Coronary artery (tissue), 2 donors: Measurements from ENCODE around the gene PPP4R3A.
"Not testable (repeated sequence)": the region's sequence is repeated elsewhere in the genome, so short reads cannot be mapped to it uniquely, and the experiment has no call there.

Source experiments
- DNase-seq: peaks from one replicate; pipeline ENCODE4 v3.0.0-alpha.2; 2017; ENCODE audit warnings: low spot score
- H3K27ac ChIP-seq, 2 donors: fragments of 200-600 bp; sonication (generic); one replicate each; pipeline ENCODE4 v1.5.1; 2016 to 2019
- H3K4me3 ChIP-seq: fragments of 200-600 bp; sonication (generic); 2 replicates; pipeline ENCODE4 v1.5.1; 2016; ENCODE audit warnings: mild to moderate bottlenecking, moderate library complexity
- TF ChIP-seq, protein P1 (sequence below): fragments of 200-600 bp; sonication (generic); IDR thresholded peaks from one replicate; pipeline ENCODE4 v1.5.1; 2019; ENCODE audit warnings: antibody characterized with exemption

The PPP4R3A gene

DNA sequence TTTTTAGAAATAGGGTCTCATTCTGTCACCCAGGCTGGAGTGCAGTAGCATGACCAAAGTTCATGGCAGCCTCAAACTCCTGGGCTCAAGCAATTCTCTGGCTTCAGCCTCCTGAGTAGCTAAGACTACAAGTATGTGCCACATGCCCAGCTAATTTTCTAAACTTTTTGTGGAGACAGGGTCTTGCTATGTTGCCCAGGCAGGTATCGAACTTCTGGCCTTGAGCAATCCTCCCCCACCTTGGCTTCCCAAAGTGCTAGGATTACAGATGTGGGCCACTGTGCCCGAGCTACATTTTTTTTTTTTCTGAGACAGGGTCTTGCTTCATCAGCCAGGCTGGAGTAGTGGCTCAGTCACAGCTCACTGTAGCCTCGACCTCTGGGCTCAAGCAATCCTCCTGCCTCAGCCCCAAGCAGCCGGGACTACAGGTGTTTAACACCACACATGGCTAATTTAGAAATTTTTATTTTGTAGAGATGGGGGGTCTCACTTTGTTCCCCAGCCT lies 7.1 kb downstream of the PPP4R3A start:
- H3K4me3 ChIP-seq = no peak overlapping the region
- no peak overlapping the region for H3K27ac ChIP-seq
- TF ChIP-seq, protein P1, sequence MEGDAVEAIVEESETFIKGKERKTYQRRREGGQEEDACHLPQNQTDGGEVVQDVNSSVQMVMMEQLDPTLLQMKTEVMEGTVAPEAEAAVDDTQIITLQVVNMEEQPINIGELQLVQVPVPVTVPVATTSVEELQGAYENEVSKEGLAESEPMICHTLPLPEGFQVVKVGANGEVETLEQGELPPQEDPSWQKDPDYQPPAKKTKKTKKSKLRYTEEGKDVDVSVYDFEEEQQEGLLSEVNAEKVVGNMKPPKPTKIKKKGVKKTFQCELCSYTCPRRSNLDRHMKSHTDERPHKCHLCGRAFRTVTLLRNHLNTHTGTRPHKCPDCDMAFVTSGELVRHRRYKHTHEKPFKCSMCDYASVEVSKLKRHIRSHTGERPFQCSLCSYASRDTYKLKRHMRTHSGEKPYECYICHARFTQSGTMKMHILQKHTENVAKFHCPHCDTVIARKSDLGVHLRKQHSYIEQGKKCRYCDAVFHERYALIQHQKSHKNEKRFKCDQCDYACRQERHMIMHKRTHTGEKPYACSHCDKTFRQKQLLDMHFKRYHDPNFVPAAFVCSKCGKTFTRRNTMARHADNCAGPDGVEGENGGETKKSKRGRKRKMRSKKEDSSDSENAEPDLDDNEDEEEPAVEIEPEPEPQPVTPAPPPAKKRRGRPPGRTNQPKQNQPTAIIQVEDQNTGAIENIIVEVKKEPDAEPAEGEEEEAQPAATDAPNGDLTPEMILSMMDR = no peak
- no peak for DNase-seq

DNA sequence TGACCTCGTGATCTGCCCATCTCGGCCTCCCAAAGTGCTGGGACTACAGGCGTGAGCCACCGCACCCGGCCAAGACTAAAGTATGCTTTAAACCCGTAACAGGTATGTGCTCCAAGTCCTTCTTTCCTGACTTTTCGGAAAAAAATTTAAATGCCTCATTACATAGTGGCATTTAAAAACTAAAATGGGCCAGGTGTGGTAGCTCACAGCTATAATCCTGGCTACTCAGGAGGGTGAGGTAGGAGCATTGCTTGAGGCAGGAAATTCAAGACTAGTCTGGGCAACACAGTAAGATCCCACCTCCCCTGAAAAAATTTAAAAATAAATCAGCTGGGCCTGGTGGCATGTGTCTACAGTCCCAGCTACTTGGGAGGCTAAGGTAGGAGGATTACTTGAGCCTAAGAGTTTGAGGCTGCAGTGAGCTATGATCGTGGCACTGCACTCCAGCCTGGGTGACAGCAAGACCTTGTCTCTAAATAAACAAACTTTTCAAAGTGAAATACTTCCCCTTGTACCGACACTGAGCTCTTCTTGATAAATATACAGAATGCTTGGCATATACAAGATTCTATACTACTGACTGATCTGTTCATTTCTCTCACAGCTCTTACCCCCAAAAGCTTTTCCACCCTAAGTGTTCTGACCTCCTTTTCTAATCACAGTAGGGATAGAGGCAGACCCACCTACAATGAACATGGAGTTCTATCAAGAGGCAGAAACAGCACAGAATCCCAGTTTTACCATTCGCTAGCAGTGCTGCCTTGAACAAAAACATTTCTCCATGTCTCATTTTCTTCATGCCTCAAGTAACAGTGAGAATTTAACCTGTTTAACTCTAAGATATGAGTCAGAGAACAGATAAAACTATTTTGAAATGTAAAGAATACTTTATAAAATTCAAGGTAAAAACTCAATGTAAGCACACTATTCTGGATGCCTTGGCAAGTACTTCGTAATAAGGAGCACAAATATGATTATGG lies 7.9 kb downstream of the PPP4R3A start:
- TF ChIP-seq, protein P1 = no peak

DNA sequence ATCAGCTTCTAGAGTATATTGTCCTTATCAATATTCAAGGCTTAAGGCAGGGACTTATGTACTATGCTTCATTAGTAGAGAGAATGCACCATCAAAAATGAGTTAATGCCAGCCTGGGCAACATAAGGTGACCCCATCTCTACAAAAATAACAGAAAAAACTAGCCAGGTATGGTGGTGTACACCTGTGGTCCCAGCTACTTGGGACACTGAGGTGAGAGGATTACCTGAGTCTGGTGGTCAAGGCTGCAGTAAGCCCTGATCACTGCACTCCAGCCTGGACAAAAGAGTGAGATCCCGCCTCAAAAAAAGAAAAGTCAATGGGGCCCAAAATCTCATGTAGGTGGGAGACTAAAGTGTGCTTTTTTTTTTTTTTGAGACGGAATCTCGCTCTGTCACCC lies 8.8 kb downstream of the PPP4R3A start:
- Histone ChIP-seq H3K4me3 (no peak overlapping the region), H3K27ac (no peak overlapping the region)
- TF ChIP-seq, protein P1 = no peak
- DNase-seq = no peak

More for the DNA sequence above, 7.9 kb downstream of the PPP4R3A start:
- no peak for DNase-seq
- H3K4me3 ChIP-seq = no peak overlapping the region
- H3K27ac ChIP-seq = no peak overlapping the region

DNA sequence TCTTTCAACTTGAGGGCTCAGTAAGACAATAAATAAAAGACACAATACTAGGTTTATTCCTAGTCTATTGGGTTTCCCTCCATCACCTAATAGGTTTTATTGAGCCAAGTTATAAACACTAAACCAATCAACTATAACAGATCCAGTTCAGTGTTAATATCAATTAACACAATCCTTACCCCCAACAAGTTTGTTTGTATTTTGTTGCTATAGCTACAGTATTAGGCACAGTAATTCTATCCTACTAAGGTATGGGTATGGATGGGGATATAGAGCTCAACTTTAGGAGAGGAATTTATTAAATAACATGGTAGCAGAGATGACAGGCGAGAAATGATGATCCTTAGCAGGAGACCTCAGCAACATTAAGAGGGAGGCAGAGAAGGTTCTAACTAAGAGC lies 13.3 kb downstream of the PPP4R3A start:
- TF ChIP-seq, protein P1 = no peak
- Histone ChIP-seq H3K27ac (peak overlapping the region in 1 of 2 donors; percentile 5), H3K4me3 (peak overlapping the region; percentile 6)
- DNase-seq = no peak

DNA sequence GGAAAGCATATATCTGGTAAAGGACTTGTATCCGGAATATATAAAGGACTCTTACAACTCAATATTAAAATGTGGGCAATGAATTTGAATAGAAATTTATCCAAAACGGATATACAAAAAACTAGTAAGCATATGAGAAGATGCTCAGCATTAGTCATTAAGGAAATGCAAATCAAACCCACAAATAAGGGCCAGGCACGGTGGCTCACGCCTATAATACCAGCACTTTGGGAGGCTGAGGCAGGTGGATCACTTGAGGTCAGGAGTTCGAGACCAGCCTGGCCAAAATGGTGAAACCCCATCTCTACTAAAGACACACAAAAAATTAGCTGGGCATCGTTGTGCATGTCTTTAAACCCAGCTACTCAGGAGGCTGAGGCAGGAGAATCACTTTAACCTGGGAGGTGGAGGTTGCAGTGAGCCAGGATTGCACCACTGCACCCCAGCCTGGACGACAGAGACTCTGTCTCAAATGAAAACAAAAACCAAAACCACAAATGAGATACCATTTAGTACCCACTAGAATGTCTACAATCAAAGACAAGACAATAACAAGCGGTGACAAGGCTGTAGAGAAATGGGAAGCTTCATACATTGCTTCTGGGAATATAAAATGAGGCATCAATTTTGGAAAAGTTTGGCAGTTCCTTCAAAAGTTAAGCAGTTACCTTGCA lies 15.6 kb downstream of the PPP4R3A start:
- not testable (repeated sequence) for H3K4me3 ChIP-seq, H3K27ac ChIP-seq

DNA sequence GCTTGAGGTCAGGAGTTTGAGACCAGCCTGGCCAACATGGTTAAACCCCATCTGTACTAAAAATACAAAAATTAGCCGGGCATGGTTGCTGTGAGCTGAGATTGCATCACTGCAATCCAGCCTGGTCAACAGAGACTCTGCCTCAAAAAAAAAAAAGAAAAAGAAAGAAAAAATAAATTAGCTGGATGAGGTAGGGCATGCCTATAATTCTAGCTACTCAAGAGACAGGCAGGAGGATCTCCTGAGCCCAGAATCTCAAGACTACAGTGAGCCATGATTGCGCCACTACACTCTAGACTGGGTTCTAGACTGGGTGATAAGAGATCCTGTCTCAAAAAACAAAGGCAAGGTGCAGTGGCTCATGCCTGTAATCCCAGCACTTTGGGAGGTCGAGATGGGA lies 16.9 kb downstream of the PPP4R3A start:
- DNase-seq = no peak
- TF ChIP-seq, protein P1 = no peak
- no peak overlapping the region for H3K4me3 ChIP-seq
- no peak overlapping the region for H3K27ac ChIP-seq

More for the DNA sequence above, 15.6 kb downstream of the PPP4R3A start:
- DNase-seq = not testable (repeated sequence)

DNA sequence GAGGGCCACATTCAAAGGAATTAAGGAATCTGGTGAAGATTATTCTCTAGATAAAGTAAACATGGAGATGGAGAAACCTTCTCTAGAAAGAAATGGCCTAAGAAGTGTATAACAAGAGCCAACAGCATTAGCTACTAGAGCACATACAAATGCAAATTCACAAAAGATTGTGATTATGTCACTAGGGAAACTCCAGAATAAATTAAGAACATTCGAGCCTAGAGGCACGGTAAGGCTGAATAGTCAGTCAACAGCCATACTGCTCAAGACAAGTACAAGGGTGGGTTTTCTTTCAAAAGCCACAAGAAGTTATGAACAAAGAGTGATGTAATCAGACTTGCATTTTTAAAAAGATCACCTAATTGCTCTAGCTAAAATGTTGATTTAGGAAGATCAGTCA lies 25.4 kb downstream of the PPP4R3A start:
- no peak for DNase-seq
- TF ChIP-seq, protein P1 = no peak
- no peak overlapping the region for H3K27ac ChIP-seq

More for the DNA sequence above, 25.4 kb downstream of the PPP4R3A start:
- H3K4me3 ChIP-seq = no peak overlapping the region
